ENCODE data around the gene ZFAND4. TPM values are rescaled to one million over a fixed set of nuclear protein-coding genes. Genes with fewer than 3 reads are reported as not detected.
"Not testable (repeated sequence)": the region's sequence is repeated elsewhere in the genome, so short reads cannot be mapped to it uniquely, and the experiment has no call there.

ZFAND4 gene
- total and polyA plus RNA-seq, 3 donors from 2014 or later = 99.5 to 197 (median 186) TPM

GRCh38 chr10:45602082-45602730, 70.4 kb downstream of the ZFAND4 start:
- no peaks in the 10 kb centered on the region for H3K36me3 ChIP-seq (ENCODE audit: low read depth, missing control alignments)
- TF ChIP-seq CTCF (IDR thresholded peaks at IDR 0.05) (no peak), POLR2A (IDR thresholded peaks at IDR 0.05) (no peak)
- DNase-seq = no peak
- no peak overlapping the region for H3K27ac ChIP-seq
- no peak overlapping the region for H3K4me3 ChIP-seq
- intact Hi-C loops (cut with DNase I; ENCODE audit: low total_unique reads) = no loop called here
- WGBS, 2 donors = 86 to 92% methylated on average over 3 of the region's 3 CpGs
- H3K9me3 ChIP-seq = no peaks in the 10 kb centered on the region
- H3K27me3 ChIP-seq = no peaks in the 10 kb centered on the region
- no peaks in the 10 kb centered on the region for H3K4me1 ChIP-seq

- H3K36me3 ChIP-seq (ENCODE audit: low read depth, missing control alignments); H3K27ac ChIP-seq; H3K9me3 ChIP-seq; intact Hi-C loops (cut with DNase I; ENCODE audit: low total_unique reads); H3K27me3 ChIP-seq; H3K4me1 ChIP-seq: not testable (repeated sequence)
- WGBS, 2 donors = 68 to 72% methylated on average over 16 of the region's 16 CpGs
- DNase-seq = peak; percentile 64
- H3K4me3 ChIP-seq = peak overlapping the region in 1 of 2 donors; percentile 45
These were observed 71.2 kb downstream of the ZFAND4 start for GRCh38 chr10:45601254-45601930.

DNA sequence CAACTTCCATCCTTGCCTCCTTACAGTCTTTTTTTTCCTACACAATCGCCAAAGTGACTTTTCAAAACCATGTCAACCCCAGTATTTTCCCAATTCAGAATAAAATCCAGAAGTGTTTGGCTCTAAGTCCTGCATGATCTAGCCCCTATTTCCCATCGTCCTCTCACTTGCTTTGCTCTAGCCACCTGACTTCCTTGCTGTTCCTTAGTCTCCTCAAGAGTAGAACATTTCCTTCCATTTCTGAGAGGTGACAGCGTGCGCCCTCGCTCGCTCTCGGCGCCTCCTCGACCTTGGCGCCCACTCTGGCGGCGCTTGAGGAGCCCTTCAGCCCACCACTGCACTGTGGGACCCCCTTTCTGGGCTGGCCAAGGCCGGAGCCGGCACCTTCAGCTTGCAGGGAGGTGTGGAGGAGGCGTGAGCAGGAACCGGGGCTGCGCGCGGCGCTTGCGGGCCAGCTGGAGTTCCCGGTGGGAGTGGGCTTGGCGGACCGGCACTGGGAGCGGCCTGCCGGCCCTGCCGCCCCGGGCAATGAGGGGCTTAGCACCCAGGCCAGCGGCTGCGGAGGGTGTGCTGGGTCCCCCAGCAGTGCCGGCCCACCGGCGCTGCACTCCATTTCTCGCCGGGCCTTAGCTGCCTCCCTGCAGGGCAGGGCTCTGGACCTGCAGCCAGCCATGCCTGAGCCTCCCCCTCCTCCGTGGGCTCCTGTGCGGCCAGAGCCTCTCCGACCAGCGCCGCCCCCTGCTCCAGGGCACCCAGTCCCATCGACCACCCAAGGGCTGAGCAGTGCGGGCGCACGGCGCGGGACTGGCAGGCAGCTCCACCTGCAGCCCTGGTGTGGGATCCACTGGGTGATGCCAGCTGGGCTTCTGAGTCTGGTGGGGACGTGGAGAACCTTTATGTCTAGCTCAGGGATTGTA, 72.0 kb downstream of the ZFAND4 start:
- peak; percentile 65 for DNase-seq
- Histone ChIP-seq H3K27ac (peak overlapping the region in 1 of 2 donors; percentile 34), H3K4me3 (peak overlapping the region; percentile 45 to 48)
- H3K27me3 ChIP-seq; H3K4me1 ChIP-seq; H3K9me3 ChIP-seq; intact Hi-C loops (cut with DNase I; ENCODE audit: low total_unique reads); H3K36me3 ChIP-seq (ENCODE audit: low read depth, missing control alignments): not testable (repeated sequence)
- 12 to 32% methylated on average over 6 to 39 of the region's 47 CpGs for WGBS, 2 donors

GRCh38 chr10:45599646-45600045, 72.9 kb downstream of the ZFAND4 start:
- no peak for DNase-seq
- H3K4me1 ChIP-seq = no peaks in the 10 kb centered on the region
- TF ChIP-seq POLR2A (IDR thresholded peaks at IDR 0.05) (no peak), CTCF (IDR thresholded peaks at IDR 0.05) (no peak)
- 58 to 62% methylated on average over 6 of the region's 6 CpGs for WGBS, 2 donors
- no peak overlapping the region for H3K4me3 ChIP-seq
- no peaks in the 10 kb centered on the region for H3K27me3 ChIP-seq
- H3K9me3 ChIP-seq = no peaks in the 10 kb centered on the region
- H3K36me3 ChIP-seq (ENCODE audit: low read depth, missing control alignments) = no peaks in the 10 kb centered on the region
- intact Hi-C loops (cut with DNase I; ENCODE audit: low total_unique reads) = no loop called here
- no peak overlapping the region for H3K27ac ChIP-seq

GRCh38 chr10:45599021-45599603, 73.5 kb downstream of the ZFAND4 start:
- Histone ChIP-seq H3K36me3 (ENCODE audit: low read depth, missing control alignments) (no peaks in the 10 kb centered on the region), H3K9me3 (no peaks in the 10 kb centered on the region), H3K4me1 (no peaks in the 10 kb centered on the region), H3K4me3 (no peak overlapping the region), H3K27me3 (no peaks in the 10 kb centered on the region), H3K27ac (no peak overlapping the region)
- TF ChIP-seq CTCF (IDR thresholded peaks at IDR 0.05) (no peak), POLR2A (IDR thresholded peaks at IDR 0.05) (no peak)
- intact Hi-C loops (cut with DNase I; ENCODE audit: low total_unique reads) = no loop called here
- WGBS, 2 donors = 81 to 89% methylated on average over 7 of the region's 7 CpGs
- DNase-seq = no peak

Measured in testis (tissue), 3 donors.